ENCODE results near the gene NID2.

Gene NID2

DNA sequence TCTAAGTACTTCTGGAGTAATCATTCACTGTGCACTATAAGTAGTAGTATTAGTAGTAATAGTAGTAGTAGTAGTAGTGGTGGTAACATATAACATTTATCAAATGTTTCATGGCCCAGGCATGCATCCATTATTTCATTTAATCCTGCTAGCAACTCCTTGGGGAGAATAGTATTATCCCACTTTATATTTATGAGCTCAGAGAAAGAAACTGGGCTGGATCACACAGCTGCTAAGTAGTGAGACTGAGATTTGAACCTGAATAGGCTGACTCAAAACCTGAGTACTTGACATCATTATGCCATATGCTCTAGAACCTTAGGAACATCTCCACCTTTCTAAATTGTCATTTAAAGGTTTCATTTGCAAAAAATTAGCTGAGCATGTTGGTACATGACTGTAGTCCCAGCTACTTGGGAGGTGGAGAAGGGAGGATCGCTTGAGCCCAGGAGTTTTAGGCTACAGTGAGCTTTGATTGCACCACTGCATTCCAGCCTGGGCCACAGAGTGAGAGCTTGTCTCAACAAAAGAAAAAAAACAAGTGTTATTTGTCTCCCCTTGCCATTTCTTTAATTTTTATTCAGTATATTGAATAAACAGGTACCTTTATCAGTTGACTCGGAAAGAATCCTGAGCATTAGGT lies 11.4 kb upstream of the NID2 start:
- Histone ChIP-seq H3K4me1 (ENCODE audit: control insufficient read depth, low read length) (no peaks in the 10 kb centered on the region), H3K9me2 (replicated peaks; ENCODE audit: control insufficient read depth, low read length) (no peaks in the 10 kb centered on the region), H3K27me3 (ENCODE audit: control insufficient read depth, low read length) (no peaks in the 10 kb centered on the region), H3K36me3 (ENCODE audit: control insufficient read depth, low read length) (no peaks in the 10 kb centered on the region), H3K27ac (ENCODE audit: low read depth, low read length) (no peak overlapping the region), H4K20me1 (ENCODE audit: control insufficient read depth, insufficient read depth, low read depth, low read length) (no peaks in the 10 kb centered on the region), H3K4me2 (ENCODE audit: low read length) (no peak overlapping the region), H3K9me3 (ENCODE audit: control insufficient read depth, insufficient read depth, low read length) (no peaks in the 10 kb centered on the region; the same call in 1 of the 2 replicates), H3F3A (ENCODE audit: control insufficient read depth, insufficient read depth) (no peaks in the 10 kb centered on the region), H3K4me3 (ENCODE audit: low read length) (no peak overlapping the region), H3K79me2 (ENCODE audit: control insufficient read depth, low read length) (no peaks in the 10 kb centered on the region)
- no peak for TF ChIP-seq EZH2phosphoT487 (IDR thresholded peaks at IDR 0.05; ENCODE audit: borderline replicate concordance, low read length)
- TF ChIP-seq CTCF (IDR thresholded peaks at IDR 0.05; ENCODE audit: low read depth, low read length, poor library complexity, severe bottlenecking), result no peak

DNA sequence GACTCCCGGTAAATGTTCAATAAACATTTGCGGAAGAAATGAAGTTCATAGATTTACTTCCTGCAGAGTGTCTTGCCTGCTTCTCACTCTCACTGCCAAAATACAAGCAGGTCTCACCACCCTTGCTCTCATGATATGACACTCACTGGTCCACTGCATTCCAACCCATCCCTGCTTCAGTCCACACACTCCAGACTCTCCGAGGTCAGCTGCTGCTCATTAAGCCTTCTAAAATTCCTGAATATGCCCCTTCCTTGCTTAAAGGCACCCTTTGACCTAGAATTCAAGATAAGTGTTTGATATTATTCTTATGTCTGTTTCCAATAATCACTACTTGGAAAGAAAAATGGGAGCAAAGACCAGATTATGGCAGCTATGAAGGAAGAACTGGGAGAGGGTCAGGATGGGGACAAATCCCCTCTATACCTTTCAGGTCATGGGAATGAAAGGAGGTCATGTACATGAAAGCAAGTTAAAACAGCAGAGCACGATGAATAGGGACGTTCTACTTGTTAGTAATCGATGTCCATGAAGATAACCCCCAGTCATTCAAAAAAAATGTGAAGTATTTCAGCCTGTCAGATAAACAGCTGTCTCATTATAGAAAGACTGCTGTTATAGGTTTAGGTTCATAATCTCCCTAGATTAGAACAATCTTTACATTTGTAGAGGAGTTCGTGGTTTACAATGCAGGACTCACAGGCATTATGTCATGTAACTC lies 10.5 kb upstream of the NID2 start:
- no peaks in the 10 kb centered on the region for H3K36me3 ChIP-seq (ENCODE audit: control insufficient read depth, low read length)
- no peaks in the 10 kb centered on the region for H3K4me1 ChIP-seq (ENCODE audit: control insufficient read depth, low read length)
- TF ChIP-seq EZH2phosphoT487 (IDR thresholded peaks at IDR 0.05; ENCODE audit: borderline replicate concordance, low read length) (no peak), CTCF (IDR thresholded peaks at IDR 0.05; ENCODE audit: low read depth, low read length, poor library complexity, severe bottlenecking) (no peak)
- H3K9me2 ChIP-seq (replicated peaks; ENCODE audit: control insufficient read depth, low read length), result no peaks in the 10 kb centered on the region
- no peak overlapping the region for H3K4me2 ChIP-seq (ENCODE audit: low read length)
- no peak overlapping the region for H3K4me3 ChIP-seq (ENCODE audit: low read length)
- H3K9me3 ChIP-seq (ENCODE audit: control insufficient read depth, insufficient read depth, low read length), result no peaks in the 10 kb centered on the region; the same call in 1 of the 2 replicates
- no peak overlapping the region for H3K27ac ChIP-seq (ENCODE audit: low read depth, low read length)
- no peaks in the 10 kb centered on the region for H3K79me2 ChIP-seq (ENCODE audit: control insufficient read depth, low read length)
- H3K27me3 ChIP-seq (ENCODE audit: control insufficient read depth, low read length), result no peaks in the 10 kb centered on the region
- H3F3A ChIP-seq (ENCODE audit: control insufficient read depth, insufficient read depth), result no peaks in the 10 kb centered on the region
- no peaks in the 10 kb centered on the region for H4K20me1 ChIP-seq (ENCODE audit: control insufficient read depth, insufficient read depth, low read depth, low read length)

- no peaks in the 10 kb centered on the region for H3K9me2 ChIP-seq (replicated peaks; ENCODE audit: control insufficient read depth, low read length)
- H3K27me3 ChIP-seq (ENCODE audit: control insufficient read depth, low read length), result no peaks in the 10 kb centered on the region
- no peaks in the 10 kb centered on the region for H3K36me3 ChIP-seq (ENCODE audit: control insufficient read depth, low read length)
- no peaks in the 10 kb centered on the region for H3K79me2 ChIP-seq (ENCODE audit: control insufficient read depth, low read length)
- H3K4me1 ChIP-seq (ENCODE audit: control insufficient read depth, low read length), result no peaks in the 10 kb centered on the region
- no peak overlapping the region for H3K4me2 ChIP-seq (ENCODE audit: low read length)
- H3K27ac ChIP-seq (ENCODE audit: low read depth, low read length), result no peak overlapping the region
- no peaks in the 10 kb centered on the region for H4K20me1 ChIP-seq (ENCODE audit: control insufficient read depth, insufficient read depth, low read depth, low read length)
- no peaks in the 10 kb centered on the region for H3F3A ChIP-seq (ENCODE audit: control insufficient read depth, insufficient read depth)
- TF ChIP-seq EZH2phosphoT487 (IDR thresholded peaks at IDR 0.05; ENCODE audit: borderline replicate concordance, low read length) (no peak), CTCF (IDR thresholded peaks at IDR 0.05; ENCODE audit: low read depth, low read length, poor library complexity, severe bottlenecking) (no peak)
- H3K9me3 ChIP-seq (ENCODE audit: control insufficient read depth, insufficient read depth, low read length), result no peaks in the 10 kb centered on the region
- H3K4me3 ChIP-seq (ENCODE audit: low read length), result no peak overlapping the region
Observed at GRCh38 chr14:52078721-52079120, 9.9 kb upstream of the NID2 start.

All from DOHH2 (cell line).